ENCODE results near the gene DFFB.

DFFB gene

DNA sequence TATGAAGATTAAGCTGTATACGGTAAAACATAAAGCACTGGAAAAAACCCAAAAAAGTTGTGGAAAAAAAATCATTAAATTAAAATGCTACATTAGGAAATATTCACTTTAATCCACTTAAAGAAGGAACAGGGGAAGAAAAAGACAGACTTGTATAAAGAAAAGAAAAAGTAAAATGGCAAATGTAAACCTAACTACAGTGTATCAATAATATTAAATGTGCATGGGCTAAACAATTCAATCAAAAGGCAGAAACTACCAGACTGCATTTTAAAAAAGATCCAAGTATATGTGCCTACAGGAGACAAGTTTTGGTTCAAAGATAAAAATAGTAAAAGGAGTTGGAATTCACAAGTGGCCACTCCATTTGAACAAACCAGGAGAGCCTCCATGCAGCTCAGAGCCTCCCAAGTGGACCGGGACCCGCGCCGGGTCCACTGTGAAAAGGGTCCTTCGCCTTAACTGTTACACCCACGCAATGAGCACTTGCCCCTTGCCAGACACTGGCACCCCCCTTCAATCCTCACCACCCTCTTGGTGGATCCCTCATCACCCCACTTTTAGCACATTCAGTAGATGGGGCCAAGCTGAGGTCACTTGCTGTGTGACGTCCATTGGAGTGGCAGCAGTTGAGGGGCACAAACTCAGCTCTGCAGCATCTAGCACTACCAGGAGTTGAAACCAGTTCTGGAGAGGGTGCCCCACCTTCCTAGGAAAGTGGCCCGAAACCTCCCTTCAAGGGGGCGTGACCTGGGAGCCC lies 41.9 kb downstream of the DFFB start (continued):
- TF ChIP-seq ZNF341 (tag by site-specific recombination; IDR thresholded peaks at IDR 0.05; ENCODE audit: low read depth), result no peak
- TF ChIP-seq ZNF433 (tag by site-specific recombination; IDR thresholded peaks at IDR 0.05; ENCODE audit: low read depth), result no peak
- no peak for TF ChIP-seq ZNF24 (tag by site-specific recombination; IDR thresholded peaks at IDR 0.05)
- no peak for TF ChIP-seq ZNF426 (tag by site-specific recombination; IDR thresholded peaks at IDR 0.05)
- no peak for TF ChIP-seq ZNF596 (tag by site-specific recombination; IDR thresholded peaks at IDR 0.05)
- TF ChIP-seq RBAK (tag by site-specific recombination; IDR thresholded peaks at IDR 0.05), result no peak
- TF ChIP-seq ZNF155 (tag by site-specific recombination; IDR thresholded peaks at IDR 0.05), result no peak
- TF ChIP-seq ZNF701 (tag by site-specific recombination; IDR thresholded peaks at IDR 0.05), result no peak
- no peak for TF ChIP-seq ZNF555 (tag by site-specific recombination; conservative IDR thresholded peaks at IDR 0.05)
- TF ChIP-seq ZNF335 (tag by site-specific recombination; conservative IDR thresholded peaks at IDR 0.05), result peak; percentile 25; the same call in 1 of the 2 replicates
- TF ChIP-seq ZNF274 (IDR thresholded peaks at IDR 0.05; ENCODE audit: low read length), result no peak
- TF ChIP-seq ZNF274 (tag by site-specific recombination; IDR thresholded peaks at IDR 0.05; ENCODE audit: borderline replicate concordance), result no peak
- no peak for TF ChIP-seq GLIS2 (tag by site-specific recombination; IDR thresholded peaks at IDR 0.05)
- no peak for TF ChIP-seq GLI2 (tag by site-specific recombination; IDR thresholded peaks at IDR 0.05; ENCODE audit: borderline replicate concordance, low read depth)

- no peaks in the 10 kb centered on the region for H3K4me1 ChIP-seq (ENCODE audit: control insufficient read depth, insufficient read depth, low read length)
- peak overlapping the region; percentile 81; the same call in 1 of the 2 replicates for H3K27ac ChIP-seq (ENCODE audit: extremely low read depth, low read depth, low read length)
- POLR2A ChIA-PET, result interaction anchor here (0.6 to 2.2 kb wide), 2 partner anchors 42 to 54 kb away, joined by 4 to 12 read pairs; partner anchors contain the start of genes CEP104 and DFFB
- H3K36me3 ChIP-seq (ENCODE audit: control insufficient read depth in 2 of 2, insufficient read depth in 1 of 2, low read length in 2 of 2), result peaks cover 0 to 25% of the 10 kb centered on the region in 2 experiments; a peak in 1 of 3 replicates
- no peaks in the 10 kb centered on the region for H3K9me3 ChIP-seq (ENCODE audit: control insufficient read depth, insufficient read depth, low read depth, low read length)
- CTCF ChIA-PET, result interaction anchor here (0.5 kb wide), 1 partner anchor 1455 kb away, joined by 4 read pairs; no protein-coding TSS in a partner anchor
- H3K4me3 ChIP-seq (ENCODE audit: low read depth, low read length), result peak overlapping the region; percentile 90
- peak; percentile 56 for TF ChIP-seq ZBTB10 (tag by site-specific recombination; IDR thresholded peaks at IDR 0.05)
- no peak for TF ChIP-seq ZNF266 (tag by site-specific recombination; IDR thresholded peaks at IDR 0.05; ENCODE audit: low read depth)
- TF ChIP-seq GLI4 (tag by site-specific recombination; IDR thresholded peaks at IDR 0.05), result no peak
- peak; percentile 13; the same call in 1 of the 2 replicates for TF ChIP-seq KLF7 (tag by site-specific recombination; IDR thresholded peaks at IDR 0.05; ENCODE audit: borderline replicate concordance)
- TF ChIP-seq ZNF423 (tag by site-specific recombination; IDR thresholded peaks at IDR 0.05), result no peak
- TF ChIP-seq RBAK (tag by site-specific recombination; IDR thresholded peaks at IDR 0.05), result no peak
- TF ChIP-seq ZNF426 (tag by site-specific recombination; IDR thresholded peaks at IDR 0.05), result no peak
- TF ChIP-seq, protein P1, sequence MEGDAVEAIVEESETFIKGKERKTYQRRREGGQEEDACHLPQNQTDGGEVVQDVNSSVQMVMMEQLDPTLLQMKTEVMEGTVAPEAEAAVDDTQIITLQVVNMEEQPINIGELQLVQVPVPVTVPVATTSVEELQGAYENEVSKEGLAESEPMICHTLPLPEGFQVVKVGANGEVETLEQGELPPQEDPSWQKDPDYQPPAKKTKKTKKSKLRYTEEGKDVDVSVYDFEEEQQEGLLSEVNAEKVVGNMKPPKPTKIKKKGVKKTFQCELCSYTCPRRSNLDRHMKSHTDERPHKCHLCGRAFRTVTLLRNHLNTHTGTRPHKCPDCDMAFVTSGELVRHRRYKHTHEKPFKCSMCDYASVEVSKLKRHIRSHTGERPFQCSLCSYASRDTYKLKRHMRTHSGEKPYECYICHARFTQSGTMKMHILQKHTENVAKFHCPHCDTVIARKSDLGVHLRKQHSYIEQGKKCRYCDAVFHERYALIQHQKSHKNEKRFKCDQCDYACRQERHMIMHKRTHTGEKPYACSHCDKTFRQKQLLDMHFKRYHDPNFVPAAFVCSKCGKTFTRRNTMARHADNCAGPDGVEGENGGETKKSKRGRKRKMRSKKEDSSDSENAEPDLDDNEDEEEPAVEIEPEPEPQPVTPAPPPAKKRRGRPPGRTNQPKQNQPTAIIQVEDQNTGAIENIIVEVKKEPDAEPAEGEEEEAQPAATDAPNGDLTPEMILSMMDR (tag by site-specific recombination; IDR thresholded peaks at IDR 0.05), result peak; percentile 33
- no peak for TF ChIP-seq ZNF24 (tag by site-specific recombination; IDR thresholded peaks at IDR 0.05)
- 0 out of 2 replicates have a peak, but pooled peaks have one; percentile 11 for TF ChIP-seq ZBTB48 (tag by site-specific recombination; IDR thresholded peaks at IDR 0.05)
- peak; percentile 61 for TF ChIP-seq SP3 (tag by site-specific recombination; IDR thresholded peaks at IDR 0.05)
- no peak for TF ChIP-seq WT1 (tag by site-specific recombination; IDR thresholded peaks at IDR 0.05)
- no peak for TF ChIP-seq ZNF223 (tag by site-specific recombination; IDR thresholded peaks at IDR 0.05)
- peak; percentile 19; the same call in 1 of the 2 replicates for TF ChIP-seq ZFHX2 (tag by site-specific recombination; conservative IDR thresholded peaks at IDR 0.05)
- peak; percentile 47; the same call in 1 of the 2 replicates for TF ChIP-seq KLF1 (tag by site-specific recombination; IDR thresholded peaks at IDR 0.05)
- no peak for TF ChIP-seq YY2 (tag by site-specific recombination; IDR thresholded peaks at IDR 0.05)
- TF ChIP-seq ZNF155 (tag by site-specific recombination; IDR thresholded peaks at IDR 0.05), result no peak
- no peak for TF ChIP-seq SETDB1 (IDR thresholded peaks at IDR 0.05; ENCODE audit: insufficient read length, low read length)
- 0 out of 2 replicates have a peak, but pooled peaks have one; percentile 15 for TF ChIP-seq REST (tag by site-specific recombination; IDR thresholded peaks at IDR 0.05)
These were observed 42.5 kb downstream of the DFFB start for GRCh38 chr1:3899754-3900149.

Data from HEK293 (cell line).